ENCODE data around the gene ALG3.

ALG3 gene

GRCh38 chr3:184235381-184236032, 13.3 kb downstream of the ALG3 start:
- no peak for DNase-seq (ENCODE audit: low read depth, low spot score)

GRCh38 chr3:184234671-184235380, 13.9 kb downstream of the ALG3 start:
- DNase-seq (ENCODE audit: low read depth, low spot score): no peak

DNA sequence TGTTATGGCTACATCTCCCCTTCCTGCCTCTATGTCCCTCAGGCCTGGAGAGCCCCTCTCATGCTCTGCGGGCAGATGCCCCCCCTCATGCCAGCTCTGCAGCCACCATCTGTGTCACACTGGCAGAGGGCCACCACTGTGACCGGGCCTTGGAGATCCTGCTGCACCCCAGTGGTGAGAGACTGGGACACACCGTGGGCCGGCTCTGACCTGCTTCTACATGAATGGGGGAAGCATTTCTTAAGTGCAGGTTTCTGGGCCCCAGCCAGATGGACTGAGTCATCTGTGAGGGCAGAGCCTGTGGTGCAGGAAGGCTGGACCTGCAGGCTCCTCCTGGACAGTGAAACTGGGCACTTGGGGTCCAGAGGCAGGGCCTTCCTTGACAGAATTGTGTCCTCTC, 14.5 kb downstream of the ALG3 start:
- DNase-seq (ENCODE audit: low read depth, low spot score): no peak

DNA sequence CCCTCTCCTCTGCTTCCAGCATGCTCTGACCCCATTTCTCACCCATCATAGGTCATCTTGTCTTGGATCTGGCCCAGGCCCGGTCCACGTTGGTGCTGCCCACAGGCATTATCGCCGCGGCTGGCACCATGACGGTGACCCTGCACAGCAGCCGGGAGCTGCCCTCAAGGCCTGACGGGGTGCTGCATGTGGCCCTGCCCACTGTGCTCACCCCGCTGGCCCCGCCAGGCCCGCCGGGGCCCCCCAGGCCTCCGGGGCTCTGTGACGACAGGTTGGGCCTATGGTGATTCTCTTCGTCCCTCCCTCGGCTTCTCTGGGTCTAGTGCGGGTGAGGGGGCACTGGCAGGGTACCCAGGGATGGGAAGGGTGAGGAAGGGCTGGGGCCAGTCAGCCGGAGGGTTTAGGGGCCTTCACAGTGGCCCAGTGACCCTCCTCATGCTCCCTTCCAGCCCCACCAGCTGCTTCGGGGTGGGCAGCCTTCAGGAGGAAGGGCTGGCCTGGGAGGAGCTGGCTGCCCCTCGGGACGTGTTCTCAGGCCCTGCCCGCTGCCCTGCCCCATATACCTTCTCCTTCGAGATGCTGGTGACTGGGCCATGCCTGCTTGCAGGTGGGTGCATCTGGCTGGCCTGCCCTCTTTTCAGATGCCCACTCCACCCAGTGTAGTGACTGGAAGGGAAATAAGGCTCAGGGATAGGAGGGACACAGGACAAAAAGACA, 15.5 kb downstream of the ALG3 start:
- DNase-seq (ENCODE audit: low read depth, low spot score): no peak

DNA sequence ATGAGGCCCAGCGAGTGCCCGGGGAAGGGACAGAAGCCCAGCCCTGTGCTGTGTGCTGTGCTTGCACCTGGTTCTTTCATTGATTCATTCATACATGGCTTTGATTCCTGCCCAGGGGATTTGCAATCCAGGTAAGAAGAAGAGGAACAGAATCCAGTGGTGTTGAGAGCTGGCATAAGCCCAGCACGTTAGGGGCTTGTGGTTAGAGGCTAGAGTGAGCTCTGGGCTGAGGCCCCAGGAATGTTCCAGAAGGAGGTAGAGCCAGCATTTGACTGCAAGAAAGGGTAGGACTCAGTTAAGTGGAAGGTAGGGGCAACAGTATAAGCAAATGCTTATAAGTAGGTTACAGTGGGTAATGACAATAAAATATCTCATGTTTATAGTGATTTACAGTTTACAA, 17.1 kb downstream of the ALG3 start:
- DNase-seq (ENCODE audit: low read depth, low spot score): no peak

DNA sequence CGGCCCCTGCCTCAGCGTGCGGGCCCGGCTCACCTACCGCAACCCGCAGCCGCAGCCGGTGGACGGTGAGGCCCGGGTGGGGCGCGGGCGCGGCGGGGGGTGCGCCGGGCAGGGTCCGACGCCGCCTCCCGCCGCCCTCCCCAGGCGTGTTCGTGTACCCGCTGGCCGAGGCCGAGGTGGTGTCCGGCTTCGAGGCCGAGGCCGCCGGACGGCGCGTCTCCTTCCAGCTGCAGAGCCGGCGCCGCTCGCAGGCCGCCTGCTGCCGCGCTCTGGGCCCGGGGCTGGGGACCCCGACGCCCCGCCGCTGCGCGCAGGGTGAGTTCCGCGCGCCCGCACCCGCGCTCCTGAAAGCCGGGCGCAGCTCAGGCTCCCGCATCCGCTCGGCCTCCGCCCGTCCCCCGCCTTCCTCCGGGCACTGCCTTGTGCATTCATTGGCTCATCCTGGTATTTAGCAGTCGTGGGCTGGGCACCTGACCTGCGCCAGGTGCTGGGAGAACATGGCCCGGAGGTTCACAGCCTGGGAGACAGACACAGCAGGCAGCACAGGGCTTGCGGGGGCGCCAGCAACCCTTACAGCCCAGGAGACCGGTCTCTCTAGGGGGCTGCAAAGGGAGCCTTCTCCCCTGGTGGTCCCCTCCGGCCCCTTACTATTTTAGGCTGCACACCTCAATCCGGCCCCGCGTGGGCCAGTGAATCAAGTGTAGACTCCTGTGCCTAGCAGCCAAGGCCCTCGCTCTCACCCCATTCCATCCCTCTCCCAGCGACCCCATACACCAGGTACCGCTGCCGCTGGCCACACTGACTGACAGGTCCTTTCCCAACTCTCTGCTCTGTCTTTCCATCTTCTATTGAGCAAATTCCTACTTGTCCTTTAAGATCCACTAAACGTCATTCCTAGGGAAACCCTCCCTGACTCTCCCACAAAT, 17.9 kb downstream of the ALG3 start:
- DNase-seq (ENCODE audit: low read depth, low spot score): no peak

- DNase-seq (ENCODE audit: low read depth, low spot score): no peak
These were observed 18.6 kb downstream of the ALG3 start for GRCh38 chr3:184230081-184230602.

DNA sequence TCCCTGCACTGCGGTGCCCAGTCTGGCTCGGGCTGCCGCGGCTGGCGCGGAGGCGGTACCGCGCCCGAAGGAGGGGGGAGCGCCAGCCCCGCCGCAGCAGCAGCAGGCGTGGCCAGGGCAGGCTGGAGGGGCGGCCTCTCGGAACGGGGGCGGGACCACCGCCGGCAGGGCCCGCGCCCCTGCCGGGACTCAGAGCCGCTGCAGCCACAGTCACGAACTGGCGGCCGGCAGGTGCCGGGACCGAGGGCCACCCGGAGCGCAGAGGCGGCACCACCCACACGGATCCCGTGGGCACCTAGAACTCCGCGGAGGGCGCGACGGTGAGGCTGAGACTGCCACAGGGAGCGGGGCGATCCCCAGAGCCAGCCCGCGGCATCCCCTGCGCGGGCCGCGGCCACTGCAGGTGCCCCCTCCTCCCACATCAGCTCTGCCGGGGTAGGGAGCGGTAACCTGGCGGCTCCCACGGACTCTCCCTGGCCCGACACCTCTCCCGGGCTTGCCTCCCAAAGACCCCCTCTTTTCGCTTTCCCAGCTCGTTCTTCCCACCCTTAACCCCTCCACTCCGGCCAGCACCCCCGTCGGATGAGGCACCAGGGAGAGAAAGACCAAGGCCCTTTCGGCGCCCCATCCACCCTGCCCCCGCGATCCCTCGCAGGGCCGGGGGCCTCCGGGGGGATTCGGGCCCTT, 19.2 kb downstream of the ALG3 start, which contains the start of gene VWA5B2:
Gene VWA5B2, plus strand, starts transcription at position 192 of the 687 bp plus-strand sequence. CDS start 944 bp downstream, outside the sequence.
- no peak for DNase-seq (ENCODE audit: low read depth, low spot score)

DNA sequence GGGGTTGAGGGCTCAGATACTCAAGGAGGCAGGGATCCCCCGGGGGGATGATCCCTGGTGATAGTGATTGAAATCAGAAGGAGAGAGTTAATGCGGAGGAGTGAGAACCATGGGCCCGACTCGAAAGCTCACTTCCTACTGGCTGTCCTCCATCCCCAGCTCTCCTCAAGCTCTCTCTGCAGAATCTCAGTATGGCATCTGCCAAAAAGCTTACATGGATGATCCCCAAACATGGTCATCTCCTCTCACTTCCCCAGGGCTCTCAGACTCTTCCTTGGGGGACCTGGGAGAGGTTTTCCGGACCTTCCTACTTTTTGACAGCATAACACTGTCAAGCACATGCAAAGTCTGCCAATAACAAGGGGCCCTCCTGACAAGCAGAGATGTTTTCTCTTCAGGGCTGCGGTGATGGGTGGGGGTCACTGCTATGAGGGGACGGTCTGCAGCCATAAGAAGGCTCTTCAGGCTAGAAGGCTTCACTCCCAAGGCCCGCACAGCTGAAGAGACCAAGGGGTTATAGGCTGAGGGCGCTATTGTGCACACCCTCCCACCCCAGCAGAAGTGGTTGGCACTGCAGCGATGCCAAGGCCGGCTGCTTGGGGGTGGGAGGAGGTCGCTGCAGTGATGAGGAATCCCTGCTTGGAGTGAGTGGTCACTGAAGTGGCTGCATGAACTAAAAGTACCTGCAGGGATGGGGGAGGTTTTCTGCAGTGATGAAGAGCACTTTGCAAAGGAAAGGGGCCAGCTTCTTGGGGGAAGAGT, 20.2 kb downstream of the ALG3 start:
- DNase-seq (ENCODE audit: low read depth, low spot score): no peak

DNA sequence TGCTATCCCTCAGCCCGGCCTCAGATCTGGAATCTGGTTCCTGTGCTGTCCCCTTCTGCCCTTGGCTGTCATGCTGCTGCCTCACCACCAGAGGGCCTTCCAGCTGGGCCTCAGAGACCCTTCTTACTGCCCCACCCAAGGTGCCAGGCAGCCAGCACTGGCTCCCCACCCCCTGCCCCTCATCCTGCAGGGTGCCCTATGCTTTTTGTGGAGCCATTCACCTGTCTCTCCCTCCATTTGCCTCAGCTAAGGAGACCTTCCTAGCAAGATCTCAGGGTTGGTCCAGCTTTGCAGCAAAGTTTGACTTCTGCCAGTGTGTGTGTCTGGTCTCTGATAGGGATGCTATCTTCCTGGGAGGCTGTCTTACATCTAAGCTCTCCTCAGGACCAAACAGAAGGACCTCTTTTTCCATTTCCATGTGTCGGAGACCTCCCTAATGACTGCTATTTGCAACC, 21.3 kb downstream of the ALG3 start:
- DNase-seq (ENCODE audit: low read depth, low spot score): no peak

- no peak for DNase-seq (ENCODE audit: low read depth, low spot score)
These were observed 24.8 kb downstream of the ALG3 start for GRCh38 chr3:184223946-184224345.

- DNase-seq (ENCODE audit: low read depth, low spot score): no peak
These were observed 26.2 kb downstream of the ALG3 start for GRCh38 chr3:184222521-184222920.

GRCh38 chr3:184218814-184219213, 29.9 kb downstream of the ALG3 start:
- no peak for DNase-seq (ENCODE audit: low read depth, low spot score)

DNA sequence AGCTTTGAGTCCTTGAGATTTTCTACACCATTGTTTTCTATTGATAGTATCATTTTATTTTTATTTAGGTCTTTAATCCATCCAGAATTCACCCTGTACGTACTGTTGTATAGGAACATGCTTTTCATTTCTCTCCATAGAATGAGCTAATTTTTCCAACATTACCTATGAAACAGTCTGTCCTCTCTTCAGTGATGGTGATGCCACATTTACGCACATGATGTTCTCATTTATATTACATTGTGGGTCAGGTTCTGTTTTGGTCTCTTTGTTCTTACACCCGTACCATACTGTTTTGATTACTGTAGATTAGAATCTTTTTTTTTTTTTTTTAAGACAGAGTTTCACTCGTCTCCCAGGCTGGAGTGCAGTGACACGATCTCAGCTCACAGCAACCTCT, 37.0 kb downstream of the ALG3 start:
- DNase-seq (ENCODE audit: low read depth, low spot score): no peak

DNA sequence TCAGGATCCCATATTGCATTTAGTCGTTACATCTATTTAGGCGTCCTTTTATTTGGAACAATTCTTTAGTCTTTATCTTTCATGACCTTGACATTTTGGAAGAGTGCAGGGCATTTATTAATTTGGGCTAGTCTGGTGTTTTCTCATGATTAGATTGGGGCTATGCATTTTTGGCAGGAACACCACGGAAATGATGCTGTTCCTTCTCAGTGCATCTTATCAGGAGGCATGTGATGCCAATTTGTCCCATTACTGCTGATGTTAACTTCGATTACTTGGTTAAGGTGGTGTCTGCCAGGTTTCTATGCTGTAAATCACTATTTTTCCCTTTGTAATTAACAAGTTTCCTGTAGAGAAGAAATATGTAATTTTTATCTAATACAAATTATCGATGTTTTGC, 37.5 kb downstream of the ALG3 start:
- DNase-seq (ENCODE audit: low read depth, low spot score): no peak

DNA sequence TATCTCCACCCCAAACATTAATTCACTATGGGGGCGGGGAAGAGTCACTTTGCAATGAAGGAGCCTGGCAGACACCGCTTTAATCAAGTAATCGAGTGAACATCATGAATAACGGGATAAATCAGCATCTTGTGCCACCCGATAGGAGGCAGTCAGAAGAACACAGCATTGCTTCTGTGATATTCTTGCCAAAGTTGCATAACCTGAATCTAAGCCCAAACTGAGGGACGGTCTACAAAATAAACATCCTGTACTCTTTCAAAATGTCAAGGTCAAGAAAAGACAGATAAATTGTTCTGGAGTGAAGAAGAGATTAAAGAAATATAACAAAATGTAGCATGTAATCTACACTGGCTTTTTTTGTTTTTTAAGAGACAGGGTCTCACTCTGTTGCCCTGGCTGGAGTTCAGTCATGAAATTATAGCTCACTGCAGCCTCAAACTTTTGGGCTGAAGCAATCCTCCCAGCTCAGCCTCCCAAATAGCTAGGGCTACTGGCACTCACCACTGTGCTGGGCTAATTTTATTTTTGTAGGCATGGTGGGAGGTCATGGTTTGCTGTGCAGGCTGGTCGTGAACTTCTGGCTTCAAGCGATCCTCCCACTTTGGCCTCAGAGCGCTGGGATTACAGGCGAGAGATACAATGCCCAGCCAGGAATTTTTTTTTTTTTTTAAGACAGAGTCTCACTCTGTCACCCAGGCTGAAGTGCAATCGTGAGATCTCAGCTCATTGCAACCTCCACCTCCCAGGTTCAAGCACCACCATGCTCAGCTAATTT, 39.4 kb downstream of the ALG3 start:
- DNase-seq (ENCODE audit: low read depth, low spot score): no peak

DNA sequence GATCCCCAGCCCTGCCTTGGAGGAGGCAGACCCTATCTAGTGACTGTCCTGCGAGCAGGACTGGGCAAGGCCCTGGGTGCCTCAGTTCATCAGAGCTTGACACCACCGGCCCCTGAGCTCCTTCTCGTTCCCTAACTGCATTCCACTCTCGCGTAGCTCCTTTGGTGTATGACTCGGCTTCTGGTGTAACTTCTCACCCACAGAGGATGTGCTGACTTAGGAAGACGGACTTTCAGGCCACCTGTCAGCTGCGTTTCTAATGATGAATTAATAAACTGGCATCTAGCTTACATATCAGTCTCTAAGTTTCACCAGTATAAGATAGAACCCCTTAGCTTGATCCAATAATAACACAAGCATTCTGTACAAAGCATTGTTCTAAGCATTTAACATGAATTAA, 45.2 kb downstream of the ALG3 start:
- DNase-seq (ENCODE audit: low read depth, low spot score): no peak

GRCh38 chr3:184200825-184201224, 47.9 kb downstream of the ALG3 start:
- no peak for DNase-seq (ENCODE audit: low read depth, low spot score)

GRCh38 chr3:184198509-184198908, 50.3 kb downstream of the ALG3 start:
- no peak for DNase-seq (ENCODE audit: low read depth, low spot score)

Measured in iPS DF 19.7 (cell line).